OCI-LY1 (cell line): ENCODE results near the gene CSNK1A1.

Source experiments
- H2AFZ ChIP-seq: fragments of 200-600 bp; sonication (generic), shearing (Covaris generic); 2 replicates; pipeline ENCODE4 v1.6.0; 2014; ENCODE audit warnings: antibody characterized with exemption, mild to moderate bottlenecking, low read length
- H3F3A ChIP-seq: fragments of 200-600 bp; sonication (generic), shearing (Covaris generic); 2 replicates; pipeline ENCODE4 v1.6.0; 2014; ENCODE audit warnings: mild to moderate bottlenecking, antibody characterized with exemption, low read length, moderate library complexity; ENCODE audit not compliant: insufficient read depth
- H3K27ac ChIP-seq: fragments of 200-600 bp; sonication (generic); 2 replicates; pipeline ENCODE4 v1.5.1; 2014; ENCODE audit warnings: low read length, mixed run types, mild to moderate bottlenecking, low read depth; ENCODE audit not compliant: poor library complexity, severe bottlenecking
- H3K27me3 ChIP-seq: fragments of 200-600 bp; sonication (generic); 2 replicates; pipeline ENCODE4 v1.6.0; 2014; ENCODE audit warnings: antibody characterized with exemption, mild to moderate bottlenecking, low read length, moderate library complexity; ENCODE audit not compliant: insufficient read depth
- H3K36me3 ChIP-seq: fragments of 200-600 bp; sonication (generic); 2 replicates; pipeline ENCODE4 v1.6.1; 2014; ENCODE audit warnings: mild to moderate bottlenecking, antibody characterized with exemption, low read length, moderate library complexity, mixed read lengths; ENCODE audit not compliant: insufficient read depth
- H3K4me1 ChIP-seq: fragments of 200-600 bp; sonication (generic); 2 replicates; pipeline ENCODE4 v1.5.1; 2014; ENCODE audit warnings: mild to moderate bottlenecking, low read length, moderate library complexity; ENCODE audit not compliant: insufficient read depth, severe bottlenecking
- H3K4me2 ChIP-seq: fragments of 200-600 bp; sonication (generic), shearing (Covaris generic); 2 replicates; pipeline ENCODE4 v1.6.1; 2014; ENCODE audit warnings: low read length
- H3K4me3 ChIP-seq: fragments of 200-600 bp; sonication (generic); 2 replicates; pipeline ENCODE4 v1.5.1; 2014; ENCODE audit warnings: low read length, low read depth, mild to moderate bottlenecking, mixed read lengths; ENCODE audit not compliant: poor library complexity, severe bottlenecking
- H3K79me2 ChIP-seq: fragments of 200-600 bp; shearing (Covaris generic); 2 replicates; pipeline ENCODE4 v1.6.1; 2016; ENCODE audit warnings: mixed run types, low read length, mixed read lengths; ENCODE audit not compliant: insufficient read depth
- H3K9ac ChIP-seq: fragments of 200-600 bp; sonication (generic), shearing (Covaris generic); 2 replicates; pipeline ENCODE4 v1.6.1; 2014; ENCODE audit warnings: mild to moderate bottlenecking, low read length, mixed read lengths
- H3K9me2 ChIP-seq: fragments of 200-600 bp; sonication (generic), shearing (Covaris generic); 2 replicates; pipeline ENCODE4 v1.6.1; 2014; ENCODE audit warnings: low read depth, mild to moderate bottlenecking, low read length, mixed read lengths
- H3K9me3 ChIP-seq: fragments of 200-600 bp; shearing (Covaris generic); 2 replicates; pipeline ENCODE4 v1.6.1; 2014; ENCODE audit warnings: low read length, mixed read lengths
- H4K20me1 ChIP-seq: fragments of 200-600 bp; sonication (generic), shearing (Covaris generic); 2 replicates; pipeline ENCODE4 v1.6.0; 2016; ENCODE audit warnings: mild to moderate bottlenecking, low read length; ENCODE audit not compliant: insufficient read depth
- EZH2 ChIP-seq: fragments of 200-600 bp; sonication (generic), shearing (Covaris generic); IDR thresholded peaks from 2 replicates; pipeline ENCODE4 v1.8.0; 2017; ENCODE audit warnings: borderline replicate concordance, mixed run types, mild to moderate bottlenecking, antibody characterized with exemption, low read length, moderate library complexity, mixed read lengths
- TF ChIP-seq, protein P1 (sequence below): fragments of 200-600 bp; sonication (generic), shearing (Covaris generic); IDR thresholded peaks from 2 replicates; pipeline ENCODE4 v1.5.1; 2017; ENCODE audit warnings: mild to moderate bottlenecking, antibody characterized with exemption, low read length, moderate library complexity, mixed read lengths

CSNK1A1 gene

DNA sequence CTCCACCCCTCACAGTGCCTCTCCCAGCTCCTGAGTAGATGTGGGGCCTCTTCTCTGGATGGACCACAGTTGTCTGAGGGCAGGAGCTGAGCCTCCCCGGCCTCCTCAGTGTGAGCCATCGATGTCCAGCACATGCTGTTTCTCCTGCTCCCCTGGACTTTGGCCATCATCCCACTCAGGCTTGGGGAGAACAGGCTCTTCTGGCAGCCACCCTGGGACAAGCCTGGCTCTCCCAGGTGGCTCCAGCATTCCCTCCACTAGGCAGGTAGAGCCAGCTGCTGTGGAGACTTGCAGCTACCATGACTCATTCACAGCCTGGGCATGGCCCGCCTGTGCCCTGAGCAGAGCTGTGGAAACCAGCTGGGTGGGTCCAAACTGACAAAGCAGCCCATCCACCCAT is 77.0 kb downstream of the CSNK1A1 start:
- Histone ChIP-seq H3K4me3 (no peak overlapping the region), H3K9me3 (no peaks in the 10 kb centered on the region), H2AFZ (no peak overlapping the region), H3K36me3 (no peaks in the 10 kb centered on the region), H3K9ac (no peak overlapping the region), H3K79me2 (no peaks in the 10 kb centered on the region), H3F3A (no peaks in the 10 kb centered on the region), H3K4me2 (no peak overlapping the region), H4K20me1 (no peaks in the 10 kb centered on the region), H3K27me3 (0 out of 2 replicates have a peak, but pooled peaks cover 4% of the 10 kb centered on the region), H3K9me2 (no peaks in the 10 kb centered on the region), H3K4me1 (no peaks in the 10 kb centered on the region), H3K27ac (no peak overlapping the region)
- TF ChIP-seq, protein P1, sequence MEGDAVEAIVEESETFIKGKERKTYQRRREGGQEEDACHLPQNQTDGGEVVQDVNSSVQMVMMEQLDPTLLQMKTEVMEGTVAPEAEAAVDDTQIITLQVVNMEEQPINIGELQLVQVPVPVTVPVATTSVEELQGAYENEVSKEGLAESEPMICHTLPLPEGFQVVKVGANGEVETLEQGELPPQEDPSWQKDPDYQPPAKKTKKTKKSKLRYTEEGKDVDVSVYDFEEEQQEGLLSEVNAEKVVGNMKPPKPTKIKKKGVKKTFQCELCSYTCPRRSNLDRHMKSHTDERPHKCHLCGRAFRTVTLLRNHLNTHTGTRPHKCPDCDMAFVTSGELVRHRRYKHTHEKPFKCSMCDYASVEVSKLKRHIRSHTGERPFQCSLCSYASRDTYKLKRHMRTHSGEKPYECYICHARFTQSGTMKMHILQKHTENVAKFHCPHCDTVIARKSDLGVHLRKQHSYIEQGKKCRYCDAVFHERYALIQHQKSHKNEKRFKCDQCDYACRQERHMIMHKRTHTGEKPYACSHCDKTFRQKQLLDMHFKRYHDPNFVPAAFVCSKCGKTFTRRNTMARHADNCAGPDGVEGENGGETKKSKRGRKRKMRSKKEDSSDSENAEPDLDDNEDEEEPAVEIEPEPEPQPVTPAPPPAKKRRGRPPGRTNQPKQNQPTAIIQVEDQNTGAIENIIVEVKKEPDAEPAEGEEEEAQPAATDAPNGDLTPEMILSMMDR: no peak
- TF ChIP-seq EZH2: no peak

DNA sequence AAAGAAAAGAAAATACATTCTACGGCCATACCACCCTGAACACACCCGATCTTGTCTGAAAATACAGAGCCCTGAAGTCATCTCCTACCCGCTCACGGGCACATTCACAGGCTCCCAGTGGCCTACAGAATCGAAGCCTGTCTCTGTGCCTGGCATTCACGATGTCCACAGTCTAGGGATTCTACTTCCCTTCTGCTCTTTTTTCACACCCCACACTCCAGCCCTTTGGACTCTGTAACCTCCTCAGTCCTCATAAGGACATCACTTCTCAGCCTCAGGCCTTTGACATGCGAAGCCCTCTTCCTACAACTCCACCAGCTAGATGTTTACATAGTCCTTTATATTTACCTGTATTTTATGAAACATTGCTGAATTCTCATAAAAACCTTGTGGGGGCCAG is 77.8 kb downstream of the CSNK1A1 start:
- no peaks in the 10 kb centered on the region for H3K9me2 ChIP-seq
- H4K20me1 ChIP-seq: no peaks in the 10 kb centered on the region
- H3K4me1 ChIP-seq: no peaks in the 10 kb centered on the region
- H3K27me3 ChIP-seq: 0 out of 2 replicates have a peak, but pooled peaks cover 4% of the 10 kb centered on the region
- H3K79me2 ChIP-seq: no peaks in the 10 kb centered on the region
- no peak overlapping the region for H3K27ac ChIP-seq
- no peak overlapping the region for H3K4me2 ChIP-seq
- no peak for TF ChIP-seq EZH2
- TF ChIP-seq, protein P1: no peak
- no peak overlapping the region for H3K9ac ChIP-seq
- H2AFZ ChIP-seq: no peak overlapping the region
- no peaks in the 10 kb centered on the region for H3K9me3 ChIP-seq
- no peaks in the 10 kb centered on the region for H3F3A ChIP-seq
- H3K4me3 ChIP-seq: no peak overlapping the region
- H3K36me3 ChIP-seq: no peaks in the 10 kb centered on the region

DNA sequence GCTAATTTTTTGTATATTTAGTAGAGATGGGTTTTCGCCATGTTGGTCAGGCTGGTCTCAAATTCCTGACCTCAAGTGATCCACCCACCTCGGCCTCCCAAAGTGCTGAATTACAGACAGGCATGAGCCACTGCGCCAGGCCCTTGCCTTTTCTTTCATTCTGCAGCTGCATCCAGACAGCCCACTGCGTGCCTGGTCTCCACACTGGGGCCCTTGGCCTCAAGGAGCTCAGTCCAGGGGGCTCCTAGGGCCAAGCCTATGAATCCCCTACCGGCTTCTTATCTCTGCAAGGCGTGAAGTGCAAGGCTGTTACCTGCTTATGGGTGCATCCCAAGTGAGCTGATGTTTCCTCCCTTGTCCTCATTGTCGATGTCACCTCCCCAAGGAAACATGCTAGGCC is 78.8 kb downstream of the CSNK1A1 start:
- H3K36me3 ChIP-seq: no peaks in the 10 kb centered on the region
- H3K4me1 ChIP-seq: no peaks in the 10 kb centered on the region
- 0 out of 2 replicates have a peak, but pooled peaks cover 4% of the 10 kb centered on the region for H3K27me3 ChIP-seq
- no peak overlapping the region for H3K4me3 ChIP-seq
- H3K27ac ChIP-seq: no peak overlapping the region
- no peaks in the 10 kb centered on the region for H3K9me3 ChIP-seq
- H3K9ac ChIP-seq: no peak overlapping the region
- no peaks in the 10 kb centered on the region for H3K79me2 ChIP-seq
- H3K4me2 ChIP-seq: no peak overlapping the region
- H3F3A ChIP-seq: no peaks in the 10 kb centered on the region
- H3K9me2 ChIP-seq: no peaks in the 10 kb centered on the region
- TF ChIP-seq EZH2: no peak
- TF ChIP-seq, protein P1: no peak
- no peaks in the 10 kb centered on the region for H4K20me1 ChIP-seq
- H2AFZ ChIP-seq: no peak overlapping the region
